ENCODE data around the gene DPF3. TPM values are rescaled to one million over a fixed set of nuclear protein-coding genes. Genes with fewer than 3 reads are reported as not detected.

Gene DPF3
- polyA plus RNA-seq, 1 experiment: 3.6 TPM

GRCh38 chr14:72758420-72758819 is 135.5 kb downstream of the DPF3 start:
- no peak for TF ChIP-seq CTCF (IDR thresholded peaks at IDR 0.05; ENCODE audit: insufficient read depth, low read depth, low read length)
- Histone ChIP-seq H3K36me3 (ENCODE audit: control insufficient read depth, insufficient read depth, low read length) (no peaks in the 10 kb centered on the region), H3K4me3 (ENCODE audit: low read depth, low read length) (no peak overlapping the region), H3K27me3 (ENCODE audit: control insufficient read depth, insufficient read depth, low read length) (no peaks in the 10 kb centered on the region)
- ChIA-PET CTCF (interaction anchor here (1.3 kb wide), 1 partner anchor 18 kb away, joined by 5 read pairs; no protein-coding TSS in a partner anchor), POLR2A (no interaction called here)
- DNase-seq (ENCODE audit: low read depth): no peak

- Histone ChIP-seq H3K27me3 (ENCODE audit: control insufficient read depth, insufficient read depth, low read length) (no peaks in the 10 kb centered on the region), H3K36me3 (ENCODE audit: control insufficient read depth, insufficient read depth, low read length) (peaks cover 1% of the 10 kb centered on the region), H3K4me3 (ENCODE audit: low read depth, low read length) (no peak overlapping the region)
- DNase-seq (ENCODE audit: low read depth): no peak
- no peak for TF ChIP-seq CTCF (IDR thresholded peaks at IDR 0.05; ENCODE audit: insufficient read depth, low read depth, low read length)
- ChIA-PET POLR2A (no interaction called here), CTCF (interaction anchor here (0.7 to 1.4 kb wide), 2 partner anchors 24 to 52 kb away, joined by 3 read pairs; no protein-coding TSS in a partner anchor)
Measured at GRCh38 chr14:72756967-72757366, 136.9 kb downstream of the DPF3 start.

- CTCF ChIA-PET: interaction anchor here (1.4 to 1.5 kb wide), 3 partner anchors 10 to 25 kb away, joined by 3 to 4 read pairs (median 4); no protein-coding TSS in a partner anchor
- Histone ChIP-seq H3K36me3 (ENCODE audit: control insufficient read depth, insufficient read depth, low read length) (peaks cover 1% of the 10 kb centered on the region), H3K4me3 (ENCODE audit: low read depth, low read length) (no peak overlapping the region), H3K27me3 (ENCODE audit: control insufficient read depth, insufficient read depth, low read length) (no peaks in the 10 kb centered on the region)
- DNase-seq (ENCODE audit: low read depth): no peak
- POLR2A ChIA-PET: no interaction called here
- no peak for TF ChIP-seq CTCF (IDR thresholded peaks at IDR 0.05; ENCODE audit: insufficient read depth, low read depth, low read length)
Measured at GRCh38 chr14:72755766-72756165, 138.1 kb downstream of the DPF3 start.

GRCh38 chr14:72754949-72755348 is 139.0 kb downstream of the DPF3 start:
- POLR2A ChIA-PET: no interaction called here
- Histone ChIP-seq H3K27me3 (ENCODE audit: control insufficient read depth, insufficient read depth, low read length) (no peaks in the 10 kb centered on the region), H3K36me3 (ENCODE audit: control insufficient read depth, insufficient read depth, low read length) (peaks cover 1% of the 10 kb centered on the region), H3K4me3 (ENCODE audit: low read depth, low read length) (no peak overlapping the region)
- DNase-seq (ENCODE audit: low read depth): no peak
- no peak for TF ChIP-seq CTCF (IDR thresholded peaks at IDR 0.05; ENCODE audit: insufficient read depth, low read depth, low read length)
- CTCF ChIA-PET: interaction anchor here (1.5 kb wide), 2 partner anchors 9 to 11 kb away, joined by 4 read pairs; no protein-coding TSS in a partner anchor

- H3K36me3 ChIP-seq (ENCODE audit: control insufficient read depth, insufficient read depth, low read length): peaks cover 1% of the 10 kb centered on the region
- ChIA-PET CTCF (no interaction called here), POLR2A (no interaction called here)
- no peak for TF ChIP-seq CTCF (IDR thresholded peaks at IDR 0.05; ENCODE audit: insufficient read depth, low read depth, low read length)
- DNase-seq (ENCODE audit: low read depth): no peak
- no peaks in the 10 kb centered on the region for H3K27me3 ChIP-seq (ENCODE audit: control insufficient read depth, insufficient read depth, low read length)
- H3K4me3 ChIP-seq (ENCODE audit: low read depth, low read length): no peak overlapping the region
Measured at GRCh38 chr14:72753879-72754400, 140.0 kb downstream of the DPF3 start.
